ENCODE measurements around the gene AVPR2.

The AVPR2 gene

DNA sequence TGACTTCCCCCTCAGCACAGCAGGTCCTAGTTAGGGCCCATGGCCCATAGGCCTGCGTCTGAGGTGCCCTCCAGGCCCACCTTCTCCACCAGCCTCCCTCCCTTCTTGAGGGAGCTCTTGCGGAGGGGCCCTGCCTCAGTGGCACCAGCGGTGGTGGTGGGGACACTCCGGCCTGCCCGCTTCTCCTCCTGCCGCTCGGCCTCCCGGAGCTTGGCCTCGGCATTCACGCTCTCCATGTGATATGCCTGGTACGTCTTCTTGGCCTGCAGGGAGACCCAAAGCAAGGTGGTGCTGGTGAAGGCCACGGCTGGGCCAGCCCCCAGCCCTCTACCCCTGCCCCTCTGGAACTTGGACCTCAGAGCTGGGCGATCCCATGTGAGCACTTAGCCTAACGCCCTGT is 16.1 kb downstream of the AVPR2 start:
- DNase-seq = no peak

DNA sequence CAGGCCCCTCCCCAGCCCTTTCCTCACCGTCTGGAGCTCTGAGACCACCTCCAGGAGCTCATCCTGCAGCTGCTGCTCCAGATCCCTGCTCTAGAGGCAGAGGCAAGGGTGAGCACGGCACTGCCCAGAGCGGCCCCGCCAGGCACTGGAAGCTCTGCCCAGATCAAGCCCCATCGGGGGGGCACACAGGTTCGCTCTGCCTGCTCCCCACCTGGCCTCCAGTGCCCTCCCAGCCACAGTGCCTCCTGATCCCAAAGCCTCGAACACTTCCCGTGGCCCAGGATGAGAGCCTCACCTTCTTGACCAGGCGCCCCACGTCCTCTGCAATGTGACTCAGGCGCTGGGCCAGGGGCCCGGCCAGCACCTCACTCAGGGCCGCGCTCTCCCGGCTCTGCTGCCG is 16.6 kb downstream of the AVPR2 start:
- no peak for DNase-seq

DNA sequence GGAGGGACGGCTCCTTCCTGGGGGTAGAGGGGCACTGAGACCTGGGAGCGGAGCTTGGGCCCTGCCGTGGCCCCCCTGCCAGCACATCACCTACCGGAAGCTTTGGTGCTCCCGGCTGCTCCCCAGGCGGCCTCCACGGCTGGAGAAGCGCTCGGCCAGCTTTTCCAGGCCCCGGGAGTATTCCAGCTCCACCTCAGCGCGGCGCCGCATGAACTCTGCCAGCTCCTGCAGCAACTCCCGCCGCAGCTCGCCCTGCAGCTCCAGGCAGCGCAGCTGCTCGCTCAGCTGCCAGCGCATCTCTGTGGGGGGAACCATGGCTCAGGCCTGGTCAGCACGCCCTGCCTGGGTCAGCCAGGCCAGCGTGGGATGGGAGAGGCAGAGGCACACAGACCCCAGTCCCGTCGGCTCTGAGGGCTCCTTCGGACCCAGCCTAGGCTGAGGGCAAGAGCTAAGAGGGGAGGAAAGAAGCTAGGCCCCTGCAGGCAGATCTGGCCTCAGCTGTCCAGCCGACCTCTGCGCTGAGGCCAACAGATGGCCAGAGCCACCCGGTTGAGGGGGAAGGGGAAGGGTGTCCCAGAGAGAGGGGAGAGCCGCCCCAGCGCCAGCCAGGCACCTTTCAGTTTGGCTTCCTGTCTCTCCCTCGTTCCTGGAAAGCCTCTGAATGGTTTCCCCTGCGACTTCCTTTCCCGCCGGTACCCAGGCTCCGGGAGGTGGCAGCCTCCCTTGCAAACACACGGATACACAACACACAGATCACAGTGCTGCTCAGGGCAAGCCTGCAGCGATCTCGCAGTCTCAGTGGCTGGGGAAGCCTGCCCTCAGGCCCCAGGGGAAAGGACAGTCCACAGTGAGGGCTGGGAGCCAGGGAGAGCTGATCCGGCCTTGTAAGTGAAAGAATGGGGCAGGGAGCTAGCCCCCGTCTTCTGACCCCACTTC is 17.3 kb downstream of the AVPR2 start:
- DNase-seq = no peak

DNA sequence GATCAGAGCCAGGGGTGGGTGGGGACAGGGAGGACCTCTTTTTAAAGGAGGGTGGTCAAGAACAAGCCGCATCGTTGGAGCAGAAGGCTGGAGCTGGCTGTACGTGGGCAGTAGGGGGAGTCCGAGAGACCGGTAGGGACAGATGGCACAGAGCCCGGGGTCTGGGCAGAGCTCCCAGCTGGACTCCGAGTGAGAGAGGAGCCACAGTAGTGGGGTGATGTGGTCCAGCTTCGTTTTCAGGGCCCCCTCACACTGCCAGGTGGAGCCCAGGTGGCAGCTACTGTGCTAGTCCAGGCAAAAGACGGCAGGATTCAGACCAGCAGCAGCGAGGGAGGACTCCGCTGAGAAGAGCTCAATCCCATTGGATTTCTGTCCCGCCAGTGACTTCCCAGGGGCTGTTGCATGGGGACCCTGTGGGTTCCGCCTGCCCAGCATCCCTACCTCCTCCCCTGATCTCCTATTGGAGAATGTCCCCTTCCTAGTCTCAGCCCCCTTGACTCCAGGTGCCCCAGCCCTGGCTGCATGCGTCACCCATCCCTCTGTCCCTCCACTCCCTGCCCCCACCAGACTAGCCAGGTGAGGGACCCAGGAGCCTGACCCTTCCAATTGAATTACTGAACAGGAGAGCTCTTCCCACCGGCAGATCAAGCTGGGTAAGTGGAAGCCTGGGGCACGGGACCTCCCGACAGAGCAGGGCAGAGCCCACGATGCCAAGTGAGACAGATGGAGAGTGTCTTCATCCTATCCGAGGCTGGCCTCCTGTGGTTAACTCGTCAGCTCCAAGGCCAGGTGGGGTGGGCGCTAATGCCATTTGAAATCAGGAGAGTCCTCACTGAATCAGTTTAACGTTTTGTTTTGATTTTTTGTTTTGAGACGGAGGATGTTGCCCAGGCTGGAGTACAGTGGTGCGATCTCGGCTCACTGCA is 18.7 kb downstream of the AVPR2 start:
- no peak for DNase-seq

DNA sequence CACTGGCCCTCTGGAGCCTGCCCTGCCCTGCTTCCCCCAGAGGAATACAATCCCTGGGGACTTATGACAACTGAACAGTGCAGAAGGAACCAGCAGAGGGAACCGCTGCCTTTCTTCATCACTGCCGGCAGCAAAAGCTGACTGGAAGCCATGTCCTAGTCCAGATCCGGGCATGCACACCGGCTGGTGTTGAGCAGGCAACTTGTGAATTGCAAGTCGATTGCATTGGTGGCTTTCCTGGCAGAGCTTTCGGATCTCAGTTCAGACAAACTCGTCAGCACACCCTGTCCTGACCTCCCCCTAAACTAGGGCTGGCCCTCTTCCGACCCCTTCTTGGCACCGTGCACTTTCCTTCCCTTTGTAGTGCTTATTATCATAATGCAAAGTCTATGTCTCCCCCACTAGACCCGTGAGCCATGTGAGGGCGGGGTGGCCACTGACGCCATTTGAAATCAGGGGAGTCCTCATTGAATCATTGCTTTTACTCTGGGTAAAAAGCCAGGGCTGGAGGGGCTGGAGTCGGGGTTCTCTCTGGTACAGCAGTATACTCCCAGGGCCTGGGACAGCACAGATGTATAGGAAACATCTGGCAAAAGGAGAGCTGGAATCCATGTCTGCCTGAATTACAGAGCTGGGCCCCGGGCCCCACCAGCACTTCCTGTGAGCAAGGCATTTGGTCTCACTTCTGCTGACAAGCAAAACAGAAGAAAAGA is 19.8 kb downstream of the AVPR2 start:
- peak; percentile 68 for DNase-seq

DNA sequence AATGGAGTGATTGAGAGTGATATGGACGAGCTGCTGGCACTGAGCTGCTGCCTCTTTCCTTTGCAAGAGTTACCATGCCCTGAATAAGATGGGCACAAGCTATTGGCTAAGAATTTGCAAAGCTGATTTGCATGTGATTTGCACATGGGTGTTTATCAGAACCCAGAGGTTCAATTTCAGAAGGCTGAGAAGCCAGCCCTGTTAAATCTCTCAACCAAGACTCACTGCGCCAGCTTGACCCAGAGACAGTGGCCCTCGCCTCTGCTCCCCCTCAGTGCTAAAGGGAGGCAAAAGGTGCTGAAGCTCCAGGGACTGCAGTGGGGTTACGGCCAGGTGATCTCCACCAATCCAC is 20.9 kb downstream of the AVPR2 start:
- no peak for DNase-seq

DNA sequence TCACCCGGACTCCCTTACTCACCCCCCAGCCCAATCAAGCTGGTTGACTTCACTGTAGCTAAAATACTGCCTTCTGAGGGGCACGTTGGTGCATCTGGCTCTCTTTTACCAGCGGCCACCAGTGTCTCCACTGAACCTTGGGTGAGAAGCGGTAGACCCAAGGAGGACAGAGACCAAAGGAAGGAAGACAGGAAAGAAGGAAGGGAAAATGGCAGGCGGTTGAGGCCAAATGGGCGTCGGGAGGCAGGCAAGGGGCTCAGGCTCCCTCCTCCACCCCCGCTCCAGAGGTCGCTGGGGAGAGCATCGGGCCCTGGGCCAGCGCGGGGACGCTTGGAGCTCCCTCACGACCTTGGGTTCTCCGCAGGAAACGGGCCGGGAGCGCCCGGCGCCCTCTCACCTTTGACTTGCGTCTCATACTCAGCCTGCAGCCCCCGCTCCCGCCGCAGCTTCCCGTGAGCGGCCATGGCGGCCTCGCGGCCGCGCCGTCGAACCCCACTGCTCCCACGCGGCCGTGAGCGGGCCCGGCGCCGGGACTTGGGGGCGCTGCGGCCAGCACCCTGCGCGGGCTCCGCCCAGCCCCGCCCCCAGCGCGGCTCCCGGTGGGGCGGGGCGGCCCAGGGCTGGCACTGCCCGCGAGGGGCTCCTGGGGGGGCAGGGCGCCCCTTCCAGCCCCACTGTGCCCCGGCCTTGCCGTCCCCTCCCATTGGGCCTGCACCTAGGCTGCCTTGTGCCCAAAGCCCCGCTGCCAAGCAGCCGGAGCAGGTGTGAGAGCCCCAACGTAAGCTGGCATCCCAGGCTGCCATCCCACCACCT is 21.5 kb downstream of the AVPR2 start, which contains the start of gene ARHGAP4:
Gene ARHGAP4, minus strand, starts transcription at position 526 of the 813 bp plus-strand sequence. Its CDS starts 62 bp downstream, at position 464.
- peak; percentile 36 for DNase-seq

DNA sequence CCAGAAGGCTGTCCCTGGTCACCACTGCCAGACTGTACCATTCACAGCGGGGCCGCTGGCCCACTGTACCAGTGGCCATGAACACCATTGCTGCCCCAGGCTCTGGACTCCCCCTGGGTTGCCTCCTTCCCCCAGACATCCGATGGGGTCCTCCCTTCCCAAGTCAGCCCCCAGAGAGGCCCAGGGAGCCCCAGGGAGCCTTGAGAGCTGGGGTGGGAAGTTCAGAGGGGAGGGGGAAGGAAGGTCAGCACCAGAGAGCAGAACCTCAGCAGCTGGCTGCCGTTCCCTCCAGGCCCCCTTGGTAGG is 22.0 kb downstream of the AVPR2 start:
- DNase-seq = no peak

DNA sequence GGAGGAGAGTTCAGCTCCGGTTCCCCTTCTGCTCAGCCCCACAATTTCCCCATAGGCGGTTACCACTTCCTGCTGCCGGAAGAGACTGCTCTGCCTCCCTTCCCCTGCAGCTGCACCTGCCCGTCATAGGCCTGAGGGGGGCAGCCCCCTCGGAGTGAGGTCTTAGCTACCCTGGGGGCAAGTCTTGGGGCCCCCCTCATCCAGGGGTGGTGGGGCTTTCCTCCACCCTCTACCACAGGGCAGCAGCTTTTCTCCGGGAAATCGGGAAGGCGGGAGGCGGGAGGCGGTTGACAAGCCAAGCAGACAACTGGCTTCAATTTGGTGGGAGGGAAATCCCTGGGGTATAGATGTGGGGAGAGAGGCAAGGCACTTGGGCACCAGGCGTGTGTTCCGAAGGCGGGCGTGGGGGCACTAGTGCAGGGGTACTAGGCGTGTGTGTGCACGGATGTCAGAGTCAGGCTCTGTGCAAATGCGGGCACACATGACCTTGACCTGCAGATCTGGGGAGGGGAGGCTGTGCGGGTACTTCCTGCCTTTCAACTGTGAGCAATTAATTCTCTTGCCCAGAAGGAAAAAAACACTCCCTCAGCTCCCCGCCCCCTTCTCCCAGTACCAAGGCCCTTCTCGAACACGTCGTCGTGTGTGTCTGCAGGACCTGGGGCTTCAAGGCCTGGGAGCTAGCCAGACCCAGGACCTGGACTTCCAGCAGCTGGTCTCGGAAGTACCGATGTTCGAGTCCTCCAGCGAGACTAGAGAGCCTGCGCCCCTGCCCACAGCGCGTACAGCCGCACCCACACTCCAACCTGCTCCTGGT is 22.6 kb downstream of the AVPR2 start:
- DNase-seq = peak; percentile 91

DNA sequence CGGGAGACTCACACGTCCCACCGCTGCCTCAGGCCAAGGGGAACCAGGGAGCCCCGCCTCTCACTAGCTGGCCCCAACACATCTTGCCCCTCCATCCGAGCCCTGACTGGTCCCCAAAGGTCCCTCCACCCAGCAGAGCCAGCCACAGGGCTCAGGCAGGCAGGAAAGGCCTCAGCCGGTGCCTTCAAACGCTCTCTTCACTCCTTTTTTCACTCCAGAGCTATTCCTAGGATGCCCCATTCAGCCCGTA is 23.1 kb downstream of the AVPR2 start:
- no peak for DNase-seq

DNA sequence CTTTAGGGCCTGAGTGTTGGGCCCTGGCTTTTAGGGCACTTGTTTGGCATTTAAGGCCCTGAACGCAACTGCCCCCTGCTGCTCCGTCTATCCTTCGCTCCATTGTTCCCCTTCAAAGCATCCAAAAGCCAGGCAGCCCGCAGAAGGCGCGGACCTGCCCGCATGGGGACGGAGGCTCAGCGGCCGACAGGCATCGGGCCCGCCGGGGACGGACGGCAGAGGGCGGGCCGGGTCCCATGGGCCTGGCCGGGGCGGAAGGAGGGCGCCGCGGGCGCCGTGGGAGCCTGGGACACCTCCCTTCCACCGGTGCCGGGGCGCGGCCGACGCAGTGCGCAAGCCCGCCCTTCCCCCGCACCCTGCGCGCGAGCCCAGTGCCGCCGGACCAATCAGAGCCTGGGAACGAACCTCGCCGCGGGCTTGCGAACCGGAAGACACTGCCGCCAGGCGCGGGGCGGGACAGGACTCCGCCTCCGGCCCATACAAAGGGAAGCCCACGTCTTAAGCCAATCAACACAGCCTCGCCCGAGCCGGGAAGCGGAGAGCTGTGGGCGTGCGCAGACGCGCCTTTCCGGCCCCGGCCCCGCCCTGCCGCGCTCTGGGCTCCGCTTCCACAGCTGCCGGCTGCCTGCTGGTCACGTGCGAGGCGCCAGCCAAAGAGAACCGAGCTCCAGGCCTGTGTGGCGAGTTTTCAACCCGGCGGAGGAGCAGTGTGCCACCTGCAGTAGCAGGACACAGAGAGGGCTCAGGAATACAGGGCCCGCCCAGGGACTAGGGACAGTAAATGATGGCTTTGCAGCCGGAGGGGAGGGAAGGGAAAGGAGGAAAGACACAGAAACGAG is 23.7 kb downstream of the AVPR2 start:
- peak; percentile 99 for DNase-seq

DNA sequence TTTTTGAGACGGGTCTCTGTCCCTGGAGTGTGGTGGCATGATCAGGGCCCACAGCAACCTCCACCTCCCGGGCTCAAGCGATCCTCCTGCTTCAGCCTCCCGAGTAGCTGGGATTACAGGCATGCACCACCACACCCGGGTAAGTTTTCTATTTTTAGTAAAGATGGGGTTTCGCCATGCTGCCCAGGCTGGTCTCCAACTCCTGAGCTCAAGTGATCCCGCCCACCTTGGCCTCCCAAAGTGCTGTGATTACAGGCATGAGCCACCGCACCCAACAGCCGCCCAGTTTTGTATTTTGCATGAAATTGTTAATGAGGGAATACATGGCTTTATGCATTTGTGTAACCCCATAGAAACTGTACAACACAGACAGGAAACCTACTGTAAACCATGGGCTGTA is 24.4 kb downstream of the AVPR2 start:
- DNase-seq = no peak

DNA sequence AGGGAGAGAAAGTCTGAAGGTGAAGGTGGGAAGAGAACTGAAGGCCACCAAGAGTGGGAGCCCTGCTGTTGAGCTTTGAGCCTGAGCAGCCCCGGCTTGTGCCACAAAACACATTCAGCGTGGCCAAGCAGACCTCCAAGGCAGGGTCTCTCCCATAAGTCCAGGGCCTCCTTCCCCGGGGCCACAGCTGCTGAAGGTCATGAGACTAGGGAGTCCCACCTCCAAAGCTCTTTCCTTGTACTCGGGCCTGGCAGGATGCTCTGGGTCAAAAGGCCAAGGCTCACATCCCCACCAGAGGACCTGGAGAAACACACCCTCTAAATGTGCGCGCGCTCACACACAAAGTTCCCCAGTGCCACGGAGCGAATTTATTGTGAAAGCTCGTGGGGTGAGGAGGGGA is 25.1 kb downstream of the AVPR2 start:
- no peak for DNase-seq

DNA sequence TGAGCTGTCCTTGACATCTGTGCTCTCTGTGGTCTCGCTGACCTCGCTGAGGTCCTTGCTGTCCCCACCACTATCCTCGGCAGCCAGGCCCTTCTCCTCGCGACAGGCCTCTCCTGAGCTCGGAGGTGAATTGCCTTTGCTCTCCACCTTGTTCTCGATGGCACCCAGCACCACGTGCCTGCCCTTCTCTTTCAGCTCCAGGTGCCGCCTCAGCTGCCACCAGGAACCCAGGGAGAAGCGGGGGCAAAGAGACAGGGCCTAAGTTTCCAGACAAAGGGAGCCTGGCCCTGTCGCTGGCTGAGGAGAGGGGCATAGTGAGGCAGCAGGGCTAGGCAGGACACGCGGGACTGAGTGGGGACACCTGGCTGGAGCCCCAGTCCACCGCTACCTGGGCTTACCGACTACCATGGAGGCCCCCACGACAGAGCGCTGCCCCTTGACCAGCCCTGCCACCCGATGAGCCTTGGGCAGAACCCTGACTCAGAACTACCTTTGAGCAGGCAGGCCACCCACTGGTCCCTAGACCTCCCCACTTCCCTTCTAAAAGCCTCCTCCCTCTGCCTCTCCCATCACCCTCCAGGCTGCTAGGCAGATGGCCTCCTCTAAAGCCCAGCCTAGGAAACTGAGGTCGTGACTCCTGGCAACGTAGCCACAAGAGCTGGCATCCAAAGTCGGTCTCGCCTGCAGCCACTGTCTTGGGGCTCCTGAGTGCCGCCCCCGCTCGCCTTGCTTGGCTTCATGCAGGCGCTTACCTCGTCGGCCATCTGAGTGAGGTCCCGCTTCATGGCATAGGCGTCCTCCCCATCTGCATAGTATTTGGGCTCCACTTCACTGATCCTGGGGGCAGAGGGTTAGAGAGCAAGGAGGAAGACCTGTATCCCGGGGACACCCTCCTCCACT is 25.8 kb downstream of the AVPR2 start:
- no peak for DNase-seq

DNA sequence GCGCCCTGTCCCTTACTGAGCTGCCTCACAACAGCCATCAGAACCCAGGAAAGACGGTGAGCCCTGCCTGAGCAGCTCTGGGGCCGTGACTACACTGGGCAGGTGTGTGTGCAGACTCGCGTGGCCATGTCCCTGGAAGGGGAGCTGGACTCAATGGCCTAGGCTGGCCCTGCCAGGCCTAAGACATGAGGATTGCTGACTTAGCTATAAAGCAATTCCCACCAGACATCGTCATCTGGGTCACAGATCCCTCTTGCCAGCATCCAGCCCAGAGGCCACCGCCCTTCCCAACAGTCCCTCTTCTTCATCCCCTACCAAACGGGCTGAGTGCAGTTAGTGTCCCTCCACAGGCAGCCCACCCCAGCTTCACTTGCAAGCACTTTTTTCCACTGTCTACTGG is 26.7 kb downstream of the AVPR2 start:
- no peak for DNase-seq

DNA sequence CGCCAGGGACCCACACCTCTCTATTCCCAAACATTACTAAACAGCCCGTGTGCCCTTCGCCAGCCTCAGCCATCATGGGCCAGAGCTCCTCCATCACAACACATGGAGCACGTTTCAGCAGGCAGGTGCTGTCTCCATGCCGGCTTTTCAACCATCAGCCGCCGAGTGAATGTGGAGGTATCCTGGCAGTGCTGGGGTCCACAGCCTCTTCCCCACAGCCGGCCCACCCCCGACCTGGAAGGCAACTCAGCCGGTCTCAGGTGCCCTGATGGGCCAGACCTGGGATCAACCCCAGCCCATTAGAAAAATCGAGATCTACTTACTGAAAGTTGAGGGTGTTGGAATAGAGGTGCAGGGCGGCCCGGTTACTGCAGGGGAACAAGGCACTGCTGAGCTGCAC is 27.3 kb downstream of the AVPR2 start:
- no peak for DNase-seq

DNA sequence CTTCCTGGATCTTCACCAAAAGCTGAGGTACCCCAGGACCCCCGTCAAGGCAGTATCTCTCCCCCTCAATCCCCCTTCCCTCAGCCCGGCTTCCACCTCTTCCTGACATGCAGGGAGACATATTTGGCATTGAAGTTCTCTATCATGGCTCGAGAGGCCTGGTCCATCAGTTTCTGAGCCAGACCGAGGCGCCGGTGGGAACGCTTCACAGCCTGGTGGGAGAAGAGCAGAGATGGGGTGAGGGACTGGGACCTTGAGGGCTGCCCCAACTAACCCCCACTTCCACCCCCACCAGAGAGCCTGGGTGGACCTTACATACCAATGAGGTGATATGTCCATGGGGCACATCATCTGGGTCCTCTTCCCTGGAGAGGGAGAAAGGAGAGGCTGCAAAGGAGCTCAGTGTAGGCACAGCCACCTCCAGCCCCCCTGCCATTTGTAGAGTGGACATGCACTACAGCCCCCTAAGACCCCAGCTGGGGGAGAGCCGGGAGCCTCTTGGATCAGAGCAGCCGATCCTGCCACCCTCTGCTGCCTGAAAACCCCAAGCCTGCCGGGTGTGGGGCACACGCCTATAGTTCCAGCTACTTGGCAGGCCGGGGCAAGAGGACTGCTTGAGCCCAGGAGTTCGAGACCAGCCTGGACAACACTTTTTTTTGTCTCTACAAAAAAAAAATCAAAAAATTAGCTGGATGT is 27.9 kb downstream of the AVPR2 start:
- no peak for DNase-seq

DNA sequence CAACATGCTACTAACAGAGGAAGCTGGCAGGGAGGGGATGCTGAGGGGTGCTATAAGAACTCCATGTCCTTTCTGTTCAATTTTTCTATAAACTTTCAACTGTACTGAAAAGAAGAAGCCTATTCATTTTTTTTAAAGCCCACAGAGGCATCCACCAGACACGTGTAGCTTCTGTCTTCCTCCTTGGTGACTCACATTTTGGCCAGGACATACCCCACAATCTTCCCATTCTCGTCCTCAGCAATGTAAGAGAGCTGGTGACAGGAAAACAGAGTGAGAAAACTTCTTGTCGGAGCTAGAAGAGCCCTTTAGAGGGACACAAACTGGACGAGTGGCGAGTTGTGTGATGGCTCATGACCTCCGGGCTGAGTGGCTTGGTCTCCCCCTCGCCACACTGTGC is 29.3 kb downstream of the AVPR2 start:
- DNase-seq = no peak

DNA sequence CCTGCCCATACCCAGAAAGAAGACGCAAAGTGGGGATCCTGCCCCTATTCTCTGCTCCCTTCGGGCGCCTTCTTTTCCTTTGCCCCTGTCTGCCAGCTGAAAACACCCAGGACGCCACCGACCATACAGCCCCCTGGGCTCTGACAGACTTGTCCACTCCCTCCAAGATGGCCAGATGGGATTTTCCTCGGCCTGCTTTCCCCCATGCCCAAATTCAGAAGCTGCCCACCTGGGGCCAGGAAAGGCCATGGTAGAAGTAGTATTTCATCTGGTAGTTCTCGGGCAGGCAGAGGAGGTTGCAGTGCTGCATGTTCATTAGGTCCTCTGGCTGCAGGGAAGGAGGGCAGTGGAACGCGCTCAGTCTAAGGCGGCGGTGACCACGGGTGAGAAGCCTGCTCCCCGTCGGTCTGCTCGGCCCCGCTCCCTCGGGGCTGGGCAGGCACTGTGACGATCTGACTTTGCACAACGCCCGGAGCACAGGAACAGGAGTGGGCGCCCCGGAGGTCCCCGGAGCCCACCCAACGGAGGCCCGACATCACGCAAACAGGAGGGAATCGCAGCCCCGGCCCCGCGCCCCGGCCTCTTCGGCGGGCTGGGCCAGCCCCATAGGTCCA is 29.8 kb downstream of the AVPR2 start:
- DNase-seq = no peak
